NCI-H226 (cell line): Measurements from ENCODE around the gene IGFBP4.

Source experiments
- DNase-seq: peaks from one replicate; pipeline ENCODE4 v3.0.0-alpha.2; 2015

IGFBP4 gene

DNA sequence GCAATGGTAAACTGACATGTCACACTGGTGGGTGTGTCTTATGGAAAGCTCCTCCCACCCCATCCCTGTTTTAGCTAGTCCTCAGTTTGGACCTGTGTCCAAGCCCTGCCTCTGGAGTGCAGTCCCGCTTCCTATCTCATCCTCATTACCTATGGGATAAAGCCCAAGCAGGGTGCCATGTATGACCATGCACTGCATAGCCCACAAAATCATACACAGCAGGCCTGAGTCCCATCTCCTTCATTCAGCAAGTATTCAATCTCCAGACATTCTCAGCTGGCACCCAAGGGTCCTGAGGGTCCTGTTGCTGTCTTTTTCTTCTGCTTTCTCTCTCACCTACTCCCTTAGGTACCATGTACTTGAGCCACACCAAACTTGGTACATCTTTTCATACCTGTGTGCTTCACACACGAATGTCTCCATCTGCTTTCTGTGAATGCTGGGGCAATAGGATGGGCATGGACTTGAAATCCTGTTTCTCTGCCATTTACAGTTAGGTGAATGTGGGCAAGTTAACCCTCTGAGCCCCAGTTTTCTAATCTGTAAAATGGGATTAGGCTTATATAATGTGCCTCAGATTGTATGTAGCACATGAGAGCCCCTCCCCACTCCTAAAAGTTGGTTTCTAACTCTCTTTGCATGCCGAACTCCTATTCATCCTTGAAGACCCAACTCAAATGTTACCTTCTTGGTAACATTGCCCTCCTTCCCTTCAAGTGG lies 29.6 kb downstream of the IGFBP4 start:
- DNase-seq, result no peak

GRCh38 chr17:40473573-40474365 lies 30.5 kb downstream of the IGFBP4 start:
- no peak for DNase-seq

GRCh38 chr17:40474419-40475002 lies 31.3 kb downstream of the IGFBP4 start:
- no peak for DNase-seq

DNA sequence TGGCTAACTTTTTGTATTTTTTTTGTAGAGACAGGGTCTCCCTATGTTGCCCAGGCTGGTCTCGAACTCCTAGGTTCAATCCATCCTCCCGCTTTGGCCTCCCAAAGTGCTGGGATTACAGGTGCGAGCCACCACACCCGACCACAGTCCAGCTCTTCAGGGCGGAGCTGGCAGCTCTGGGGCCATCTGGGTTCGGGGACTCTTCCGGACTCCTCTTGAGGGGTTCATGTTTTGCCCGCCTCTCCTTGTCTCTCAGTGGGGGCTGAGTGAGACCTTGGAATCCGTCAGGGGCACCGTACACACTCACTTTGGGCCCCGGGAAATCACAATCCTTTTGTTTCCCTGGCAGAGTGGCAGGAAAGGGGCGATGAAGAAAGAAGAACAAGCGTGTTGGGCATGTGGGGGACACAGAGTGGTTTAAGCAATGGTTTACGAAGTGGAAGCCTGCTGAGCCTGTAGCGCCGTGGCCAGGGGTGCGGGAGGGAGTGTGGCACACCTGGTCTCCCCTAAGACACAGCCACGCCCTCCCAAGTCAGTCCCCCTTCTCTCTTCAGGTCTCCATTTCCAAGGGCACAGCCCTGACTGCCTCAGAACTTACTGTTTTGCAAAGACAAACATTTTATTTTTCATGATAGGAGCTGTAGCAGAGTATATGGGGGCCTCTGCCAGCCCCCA lies 32.1 kb downstream of the IGFBP4 start:
- DNase-seq, result no peak

- DNase-seq, result no peak
Observed at GRCh38 chr17:40477796-40478195, 34.5 kb downstream of the IGFBP4 start.

- DNase-seq, result no peak
Observed at GRCh38 chr17:40478486-40478885, 35.2 kb downstream of the IGFBP4 start.

GRCh38 chr17:40479754-40480480 lies 36.7 kb downstream of the IGFBP4 start:
- peak; percentile 5 for DNase-seq

DNA sequence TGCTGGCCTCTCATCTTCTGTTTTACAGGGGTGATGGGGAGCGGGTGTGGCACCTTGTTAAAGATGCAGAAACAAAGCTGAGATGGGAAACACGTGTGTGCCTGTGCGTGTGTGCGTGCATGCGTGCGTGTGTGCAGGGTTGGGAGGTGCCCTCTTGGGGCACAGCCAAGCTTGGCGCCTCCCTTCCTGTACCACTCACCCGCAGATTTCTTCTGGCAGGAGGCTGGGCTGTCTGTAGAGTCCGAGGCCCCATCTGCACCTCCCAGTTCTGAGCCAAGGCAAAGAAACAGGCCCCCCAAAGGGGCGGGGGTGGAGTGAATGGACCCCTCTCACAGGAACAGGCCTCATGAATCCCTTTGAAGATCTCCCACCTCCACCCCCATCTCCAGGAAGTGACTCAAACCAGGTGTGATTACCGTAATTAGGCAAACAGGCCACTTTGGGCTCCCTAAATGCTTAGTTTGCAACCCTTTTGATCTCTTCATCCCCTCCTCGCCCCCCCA lies 37.3 kb downstream of the IGFBP4 start:
- peak; percentile 91 for DNase-seq

DNA sequence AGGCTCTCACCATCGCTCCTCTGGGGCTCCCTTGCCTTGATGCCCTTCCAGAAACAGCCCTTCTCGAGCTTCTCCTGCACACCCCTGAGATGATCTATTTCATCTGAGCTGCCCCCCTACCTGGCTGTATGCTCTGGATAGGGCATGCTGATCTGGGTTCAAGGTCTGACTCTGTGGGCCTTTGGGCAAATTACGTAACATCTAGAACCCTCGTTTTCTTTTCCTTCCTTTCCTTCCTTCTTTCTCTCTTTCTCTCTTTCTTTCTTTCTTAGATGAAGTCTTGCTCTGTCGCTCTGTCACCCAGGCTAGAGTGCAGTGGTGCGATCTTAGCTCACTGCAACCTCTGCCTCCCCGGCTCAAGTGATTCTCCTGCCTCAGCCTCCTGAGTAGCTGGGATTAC lies 37.9 kb downstream of the IGFBP4 start:
- no peak for DNase-seq

DNA sequence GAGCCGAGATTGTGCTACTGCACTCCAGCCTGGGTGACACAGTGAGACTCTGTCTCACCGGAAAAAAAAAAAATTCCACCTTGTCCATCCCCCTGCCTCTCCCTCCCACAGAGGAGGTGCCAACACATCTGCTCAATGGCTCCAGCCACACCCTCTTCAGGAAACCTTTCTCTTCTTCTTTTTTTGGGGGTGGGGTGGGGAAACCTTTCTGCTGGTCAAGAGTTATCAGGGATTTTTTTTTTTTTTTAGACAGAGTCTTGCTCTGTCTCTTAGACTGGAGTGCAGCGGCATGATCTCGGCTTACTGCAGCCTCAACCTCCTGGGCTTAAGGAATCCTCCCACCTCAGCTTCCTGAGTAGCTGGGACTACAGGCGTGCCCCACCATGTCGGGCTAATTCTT lies 39.5 kb downstream of the IGFBP4 start:
- DNase-seq, result peak; percentile 63

- DNase-seq, result peak; percentile 3
Observed at GRCh38 chr17:40483679-40484078, 40.4 kb downstream of the IGFBP4 start.

DNA sequence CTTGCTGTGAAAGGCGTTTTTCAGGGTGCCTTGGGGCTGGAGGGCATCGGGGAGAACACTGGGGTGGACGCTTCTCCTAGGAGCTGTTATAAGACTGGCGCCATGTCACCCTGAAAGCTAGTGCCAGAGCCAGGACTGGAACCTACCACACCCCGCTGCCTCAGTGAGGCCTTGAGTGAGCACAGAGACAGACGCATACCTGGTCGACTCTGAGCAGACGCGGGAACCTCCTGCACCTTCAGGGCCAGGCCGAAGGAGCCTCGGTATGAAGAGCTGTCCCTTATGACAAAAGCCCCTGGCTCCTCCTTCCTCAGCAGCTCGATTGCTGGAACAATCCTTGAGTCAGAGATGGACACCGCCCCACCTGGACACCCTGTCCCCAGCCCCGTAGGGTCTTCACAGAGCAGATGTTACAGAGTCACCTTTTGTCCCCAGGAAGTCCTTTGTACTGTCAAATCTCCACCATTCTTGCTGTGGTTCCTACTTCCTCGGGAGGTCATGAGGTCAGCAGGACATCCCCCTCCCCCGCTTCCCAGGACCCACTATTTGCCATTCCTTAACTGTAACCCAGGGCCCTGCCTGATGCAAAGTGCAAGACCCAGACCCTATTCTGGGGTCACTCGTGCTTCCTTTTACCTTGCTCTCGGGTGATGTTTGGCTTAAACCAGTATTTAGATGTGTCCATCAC lies 41.2 kb downstream of the IGFBP4 start:
- DNase-seq, result peak; percentile 1

DNA sequence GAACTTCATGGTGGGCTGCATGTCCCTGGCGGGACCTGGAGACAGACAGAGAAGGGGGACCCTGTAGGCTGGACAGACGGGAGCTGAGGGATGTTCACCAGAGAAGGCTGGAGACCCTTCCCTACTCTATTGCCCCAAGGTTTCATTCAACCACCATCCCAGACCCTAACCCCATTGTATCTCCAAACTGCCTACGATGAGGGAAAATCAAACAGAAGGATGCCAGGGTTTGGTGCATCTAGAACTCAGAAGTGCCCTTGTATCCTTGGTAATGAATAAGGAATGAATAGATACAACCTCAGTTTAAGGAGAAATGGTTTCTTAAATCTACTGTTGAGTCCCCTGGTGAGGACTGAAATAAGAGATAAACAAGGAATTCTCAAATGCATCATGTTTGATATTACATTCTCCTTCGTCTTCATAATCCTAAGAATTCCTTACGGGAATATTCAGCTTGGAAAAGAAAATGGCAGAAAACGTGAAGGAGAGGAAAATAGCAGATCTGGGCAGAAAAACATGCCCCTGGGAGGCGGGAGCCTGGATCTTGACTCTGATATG lies 41.8 kb downstream of the IGFBP4 start:
- no peak for DNase-seq

GRCh38 chr17:40485851-40486521 lies 42.7 kb downstream of the IGFBP4 start:
- peak; percentile 98 for DNase-seq

GRCh38 chr17:40486522-40487370 lies 43.5 kb downstream of the IGFBP4 start:
- peak; percentile 91 for DNase-seq

- DNase-seq, result peak; percentile 4
Observed at GRCh38 chr17:40487371-40488020, 44.2 kb downstream of the IGFBP4 start.

GRCh38 chr17:40490289-40490853 lies 47.1 kb downstream of the IGFBP4 start:
- DNase-seq, result no peak

DNA sequence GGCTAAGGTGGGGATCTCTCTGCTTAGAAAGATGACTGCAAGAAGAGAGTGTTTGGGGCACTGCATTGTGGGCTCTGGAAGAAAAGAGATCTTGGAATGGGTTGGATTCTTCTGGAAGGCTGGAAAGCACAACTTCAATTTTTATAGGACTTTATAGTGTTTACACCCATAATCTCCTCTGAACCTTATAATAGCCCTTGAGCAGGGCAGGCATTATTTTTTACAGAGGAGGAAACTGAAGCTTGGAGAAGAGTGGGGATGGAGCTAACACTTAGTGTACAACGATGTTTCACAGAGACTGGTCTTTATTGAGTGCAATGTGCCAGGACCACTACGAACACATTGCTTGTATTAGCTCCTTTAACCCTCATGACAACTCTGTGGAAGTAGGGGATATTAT lies 47.7 kb downstream of the IGFBP4 start:
- DNase-seq, result no peak

- no peak for DNase-seq
Observed at GRCh38 chr17:40491486-40491885, 48.2 kb downstream of the IGFBP4 start.
